ENCODE data around the gene NCK1. TPM values are rescaled to one million over a fixed set of nuclear protein-coding genes. Genes with fewer than 3 reads are reported as not detected.

NCK1 gene
- total RNA-seq, 1 donor from 2014 or later = 54.0 TPM

DNA sequence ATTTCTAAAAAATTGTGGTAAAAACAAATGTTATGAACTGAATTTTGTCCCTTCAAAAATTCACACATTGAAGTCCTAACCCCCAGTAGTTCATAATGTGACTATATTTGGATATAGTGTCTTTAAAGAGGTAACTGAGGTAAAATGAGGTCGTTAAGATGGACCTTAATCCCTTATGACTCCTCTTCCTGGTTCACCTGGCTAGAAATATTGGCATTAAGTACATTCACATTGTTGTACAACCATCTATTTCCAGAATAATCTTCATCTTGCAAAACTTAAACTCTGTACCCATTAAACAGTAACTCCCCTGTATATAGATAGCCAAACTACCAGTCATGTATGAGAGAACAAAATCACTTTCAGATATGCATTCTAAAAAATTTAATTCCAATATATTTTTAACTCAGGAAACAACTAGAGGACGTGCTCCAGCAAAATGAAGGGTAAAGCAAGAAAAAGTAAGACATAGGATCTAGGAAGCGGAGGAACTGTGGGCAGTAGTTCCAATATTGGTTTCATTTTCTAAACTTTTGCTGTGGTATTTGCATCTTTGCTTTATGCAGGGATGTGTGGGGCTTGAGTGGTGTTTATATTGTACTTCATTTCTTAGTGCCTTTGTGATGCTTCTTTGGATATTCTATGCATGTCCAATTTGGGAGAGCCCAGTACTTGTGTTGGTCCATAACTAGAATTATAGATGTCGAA lies 59.0 kb downstream of the NCK1 start:
- Histone ChIP-seq H3K27ac (peak overlapping the region; percentile 4), H3K4me3 (no peak overlapping the region), H3K27me3 (no peaks in the 10 kb centered on the region), H3K36me3 (no peaks in the 10 kb centered on the region), H3K9me3 (no peaks in the 10 kb centered on the region), H3K4me1 (peaks cover 22% of the 10 kb centered on the region)
- no peak for TF ChIP-seq CTCF (IDR thresholded peaks at IDR 0.05)
- ATAC-seq (no peak), DNase-seq (no peak)
- intact Hi-C loops (cut with DNase I) = no loop called here

DNA sequence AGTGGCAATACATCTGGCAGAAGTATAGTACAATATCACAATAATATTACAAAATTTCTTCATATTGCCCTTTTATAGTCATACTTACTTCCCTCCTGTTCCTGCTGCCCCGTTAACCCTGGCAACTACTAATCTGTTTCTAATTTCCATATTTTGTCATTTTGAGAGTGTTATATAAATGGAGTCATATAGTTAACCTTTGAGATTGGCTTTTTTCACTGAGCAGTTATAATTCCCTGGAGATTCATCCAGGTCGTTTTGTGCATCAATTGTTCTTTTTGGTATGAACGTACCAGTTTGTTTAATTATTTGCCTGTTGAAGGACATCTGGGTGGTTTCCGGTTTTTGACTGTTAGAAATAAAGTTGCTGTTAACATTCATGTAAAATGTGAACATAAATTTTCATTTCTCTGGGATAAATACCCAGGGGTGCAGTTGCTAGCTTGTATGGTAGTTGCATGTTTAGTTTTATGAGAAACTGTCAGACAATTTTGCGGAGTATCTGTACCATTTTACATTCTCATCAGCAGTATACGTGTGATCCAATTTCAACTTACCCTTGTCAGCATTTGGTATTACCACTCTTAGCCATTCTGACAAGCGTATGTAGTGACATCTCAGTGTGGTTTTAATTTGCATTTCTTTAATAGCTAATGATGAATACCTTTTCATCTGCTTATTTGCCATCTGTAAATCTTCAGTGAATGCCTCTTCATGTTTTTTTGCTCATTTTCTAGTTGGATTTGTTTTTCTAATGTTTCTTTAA lies 63.6 kb downstream of the NCK1 start:
- DNase-seq (no peak), ATAC-seq (peak; percentile 54)
- no peak overlapping the region for H3K4me3 ChIP-seq
- TF ChIP-seq CTCF (IDR thresholded peaks at IDR 0.05) = no peak
- H3K4me1 ChIP-seq = peaks cover 24% of the 10 kb centered on the region
- no peaks in the 10 kb centered on the region for H3K27me3 ChIP-seq
- H3K36me3 ChIP-seq = no peaks in the 10 kb centered on the region
- intact Hi-C loops (cut with DNase I) = no loop called here
- no peaks in the 10 kb centered on the region for H3K9me3 ChIP-seq
- no peak overlapping the region for H3K27ac ChIP-seq

GRCh38 chr3:136928240-136928639 lies 66.2 kb downstream of the NCK1 start:
- peaks cover 48% of the 10 kb centered on the region for H3K4me1 ChIP-seq
- intact Hi-C loops (cut with DNase I) = no loop called here
- no peak overlapping the region for H3K27ac ChIP-seq

DNA sequence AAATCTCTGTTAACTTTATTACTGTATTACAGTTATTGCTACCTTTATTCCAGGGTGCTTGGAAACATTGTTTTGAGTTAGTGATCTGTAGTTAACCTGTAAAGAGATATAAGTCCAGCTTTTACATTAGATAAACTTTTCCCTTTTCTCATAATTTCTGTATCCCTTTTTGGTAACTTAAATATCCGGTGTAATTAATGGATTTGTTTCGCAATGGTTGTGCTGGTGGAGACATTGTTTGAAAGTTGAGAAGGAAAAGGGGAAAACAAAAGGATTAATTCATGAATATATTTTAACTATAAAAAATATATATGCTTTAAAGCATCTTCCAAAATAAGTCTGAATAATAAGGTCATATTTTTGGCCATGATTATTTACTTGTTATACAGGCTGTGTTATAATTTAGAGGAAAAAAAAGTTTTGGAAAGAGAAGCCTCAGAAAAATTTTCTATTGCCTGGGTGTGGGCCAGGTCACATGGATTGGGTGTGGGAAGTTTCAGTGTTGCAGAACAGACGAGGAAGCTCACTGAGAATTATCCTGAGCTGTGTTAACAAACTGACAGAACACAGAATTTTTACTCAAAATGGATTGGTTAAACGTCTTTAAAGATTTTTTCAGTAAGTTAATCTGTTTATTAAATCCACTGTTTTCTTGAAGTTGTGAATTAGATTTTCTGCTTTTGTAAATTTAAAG lies 68.1 kb downstream of the NCK1 start:
- DNase-seq (no peak), ATAC-seq (peak; percentile 80)
- peak overlapping the region; percentile 9 for H3K27ac ChIP-seq
- no peak for TF ChIP-seq CTCF (IDR thresholded peaks at IDR 0.05)
- peak overlapping the region; percentile 36 for H3K4me3 ChIP-seq
- H3K4me1 ChIP-seq = peaks cover 42% of the 10 kb centered on the region
- H3K9me3 ChIP-seq = no peaks in the 10 kb centered on the region
- no peaks in the 10 kb centered on the region for H3K36me3 ChIP-seq
- intact Hi-C loops (cut with DNase I) = no loop called here
- no peaks in the 10 kb centered on the region for H3K27me3 ChIP-seq

More at GRCh38 chr3:136928240-136928639, 66.2 kb downstream of the NCK1 start:
- ATAC-seq (no peak), DNase-seq (no peak)
- Histone ChIP-seq H3K4me3 (no peak overlapping the region), H3K9me3 (no peaks in the 10 kb centered on the region), H3K27me3 (no peaks in the 10 kb centered on the region), H3K36me3 (no peaks in the 10 kb centered on the region)
- no peak for TF ChIP-seq CTCF (IDR thresholded peaks at IDR 0.05)

GRCh38 chr3:136931606-136932005 lies 69.6 kb downstream of the NCK1 start:
- Histone ChIP-seq H3K9me3 (no peaks in the 10 kb centered on the region), H3K27ac (peak overlapping the region; percentile 43), H3K27me3 (no peaks in the 10 kb centered on the region), H3K4me3 (peak overlapping the region; percentile 36), H3K4me1 (peaks cover 35% of the 10 kb centered on the region), H3K36me3 (peaks cover 7% of the 10 kb centered on the region)
- intact Hi-C loops (cut with DNase I) = no loop called here
- TF ChIP-seq CTCF (IDR thresholded peaks at IDR 0.05) = no peak
- DNase-seq (no peak), ATAC-seq (peak; percentile 26)
